H1 (cell line): ENCODE results near the gene CLEC2D. TPM values are rescaled to one million over a fixed set of nuclear protein-coding genes. Genes with fewer than 3 reads are reported as not detected.

Source experiments
- CTCF ChIA-PET: fragments of 300-600 bp; sonication (Branson Sonifier 250); formaldehyde crosslinking; loops from one replicate; lab custom pipeline; 2021; ENCODE audit not compliant: partially characterized antibody; lab: Charles Lee
- POLR2A ChIA-PET: fragments of 300-600 bp; sonication (Branson Sonifier 250); formaldehyde crosslinking; loops from one replicate; lab custom pipeline; 2021; ENCODE audit warnings: inconsistent platforms; ENCODE audit not compliant: partially characterized antibody; lab: Charles Lee
- DNase-seq, 2 experiments: peaks; one replicate each; pipeline versions ENCODE4 v3.0.0 to v3.0.0-alpha.2; 2010 to 2022; ENCODE audit warnings: low spot score in 2 of 2, low read depth in 1 of 2, mixed read lengths in 1 of 2
- FAIRE-seq: peaks from 2 replicates; lab custom pipeline; 2011; peaks lifted over from hg19 to GRCh38; lab: Jason Lieb, UNC
- H2AFZ ChIP-seq: 2 replicates; pipeline ENCODE4 v1.8.1; 2012; ENCODE audit warnings: low read length, inconsistent platforms
- H2AK5ac ChIP-seq: 2 replicates; pipeline ENCODE4 v1.6.1; 2013; ENCODE audit warnings: low read depth, low read length
- H2BK120ac ChIP-seq: replicated peaks from 2 replicates; pipeline ENCODE3; 2013; ENCODE audit warnings: low read depth, low read length, inconsistent platforms
- H2BK12ac ChIP-seq: 2 replicates; pipeline ENCODE4 v1.6.1; 2013; ENCODE audit warnings: low read depth, low read length
- H2BK15ac ChIP-seq: 2 replicates; pipeline ENCODE4 v1.6.1; 2013; ENCODE audit warnings: low read length
- H2BK20ac ChIP-seq: 2 replicates; pipeline ENCODE4 v1.6.1; 2013; ENCODE audit warnings: low read length
- H2BK5ac ChIP-seq: 2 replicates; pipeline ENCODE4 v1.6.1; 2013; ENCODE audit warnings: low read depth, low read length
- H3K14ac ChIP-seq: 2 replicates; pipeline ENCODE4 v1.6.1; 2013; ENCODE audit warnings: inconsistent platforms; ENCODE audit not compliant: insufficient read length
- H3K18ac ChIP-seq: 2 replicates; pipeline ENCODE4 v1.6.1; 2013; ENCODE audit warnings: low read length; ENCODE audit errors: extremely low read depth
- H3K23ac ChIP-seq: 2 replicates; pipeline ENCODE4 v1.6.1; 2013; ENCODE audit warnings: inconsistent platforms; ENCODE audit not compliant: insufficient read length
- H3K23me2 ChIP-seq: 2 replicates; pipeline ENCODE4 v1.6.1; 2013; ENCODE audit warnings: low read depth, low read length
- H3K27ac ChIP-seq: 2 replicates; pipeline ENCODE4 v1.6.1; 2011; ENCODE audit warnings: low read depth, low read length, inconsistent platforms
- H3K27me3 ChIP-seq, 4 experiments: replicated peaks in 1 of 4; 1 replicate in 1 of 4; 2 replicates in 3 of 4; pipeline versions ENCODE4 v1.6.1 to v1.8.1; 2011 to 2013; ENCODE audit warnings: low read length in 3 of 4, mild to moderate bottlenecking in 3 of 4, inconsistent platforms in 2 of 4, mixed read lengths in 2 of 4, moderate library complexity in 1 of 4; ENCODE audit not compliant: control insufficient read depth in 3 of 4, insufficient read depth in 3 of 4; ENCODE audit errors: extremely low read depth in 1 of 4
- H3K36me3 ChIP-seq, 4 experiments: 2 replicates each; pipeline versions ENCODE4 v1.6.1 to v1.8.1; 2011 to 2013; ENCODE audit warnings: mild to moderate bottlenecking in 4 of 4, low read length in 3 of 4, moderate library complexity in 2 of 4, control low read depth in 1 of 4, inconsistent platforms in 1 of 4; ENCODE audit not compliant: insufficient read depth in 4 of 4, control insufficient read depth in 2 of 4
- H3K4ac ChIP-seq: replicated peaks from 2 replicates; pipeline ENCODE3; 2013; ENCODE audit warnings: low read length, low read depth, mixed read lengths, inconsistent platforms; ENCODE audit not compliant: insufficient read length
- H3K4me1 ChIP-seq, 4 experiments: replicated peaks in 1 of 4; 1 replicate in 1 of 4; 2 replicates in 3 of 4; pipeline versions ENCODE4 v1.6.1 to v1.8.1; 2011 to 2013; ENCODE audit warnings: low read length in 3 of 4, inconsistent platforms in 2 of 4, mixed read lengths in 1 of 4; ENCODE audit not compliant: insufficient read depth in 4 of 4, control insufficient read depth in 3 of 4
- H3K4me2 ChIP-seq, 2 experiments: 2 replicates each; pipeline versions ENCODE4 v1.6.1 to v1.8.1; 2011 to 2013; ENCODE audit warnings: low read depth in 2 of 2, low read length in 2 of 2, control low read depth in 1 of 2, inconsistent platforms in 1 of 2, mild to moderate bottlenecking in 1 of 2; ENCODE audit not compliant: insufficient read depth in 1 of 2
- H3K4me3 ChIP-seq, 4 experiments: fragments of 200-600, 300-600 bp in 1 of 4; sonication (generic), shearing (Covaris generic), sonication (Bioruptor Twin) in 1 of 4; 2 replicates each; pipeline versions ENCODE4 v1.5.1 to v1.8.1; 2011 to 2016; ENCODE audit warnings: low read length in 4 of 4, low read depth in 3 of 4, control low read depth in 2 of 4, inconsistent platforms in 2 of 4, mild to moderate bottlenecking in 2 of 4, mixed read lengths in 1 of 4, moderate library complexity in 1 of 4; ENCODE audit not compliant: insufficient read depth in 2 of 4; ENCODE audit errors: extremely low read depth in 1 of 4
- H3K56ac ChIP-seq: replicated peaks from 2 replicates; pipeline ENCODE3; 2013; ENCODE audit warnings: low read depth, mild to moderate bottlenecking, mixed read lengths, low read length, inconsistent platforms; ENCODE audit not compliant: insufficient read length
- H3K79me1 ChIP-seq: 2 replicates; pipeline ENCODE4 v1.6.1; 2013; ENCODE audit warnings: low read depth, low read length, control low read depth
- H3K79me2 ChIP-seq, 2 experiments: 2 replicates each; pipeline versions ENCODE4 v1.6.1 to v1.8.1; 2012 to 2013; ENCODE audit warnings: low read length in 2 of 2, mild to moderate bottlenecking in 2 of 2, inconsistent platforms in 1 of 2; ENCODE audit not compliant: insufficient read depth in 2 of 2, control insufficient read depth in 1 of 2
- H3K9ac ChIP-seq, 4 experiments: replicated peaks in 1 of 4; 1 replicate in 1 of 4; 2 replicates in 3 of 4; pipeline versions ENCODE4 v1.6.1 to v1.8.1; 2011 to 2013; ENCODE audit warnings: low read depth in 3 of 4, low read length in 3 of 4, control low read depth in 2 of 4, mild to moderate bottlenecking in 2 of 4, moderate library complexity in 2 of 4, inconsistent platforms in 1 of 4; ENCODE audit errors: extremely low read depth in 1 of 4
- H3K9me3 ChIP-seq, 2 experiments: 2 replicates each; pipeline versions ENCODE4 v1.6.1 to v1.8.1; 2012 to 2013; ENCODE audit warnings: mild to moderate bottlenecking in 2 of 2, moderate library complexity in 2 of 2, control low read depth in 1 of 2, inconsistent platforms in 1 of 2, low read depth in 1 of 2, low read length in 1 of 2, mixed read lengths in 1 of 2; ENCODE audit not compliant: insufficient read depth in 2 of 2
- H4K20me1 ChIP-seq, 2 experiments: replicated peaks in 1 of 2; 2 replicates each; pipeline versions ENCODE3 to v1.8.1; 2011 to 2013; ENCODE audit warnings: inconsistent platforms in 2 of 2, low read length in 2 of 2, mild to moderate bottlenecking in 1 of 2; ENCODE audit not compliant: insufficient read depth in 2 of 2, control insufficient read depth in 1 of 2
- H4K5ac ChIP-seq: 2 replicates; pipeline ENCODE4 v1.6.1; 2013; ENCODE audit warnings: low read length, low read depth, mixed read lengths, inconsistent platforms; ENCODE audit not compliant: insufficient read length
- H4K8ac ChIP-seq: 2 replicates; pipeline ENCODE4 v1.8.0; 2013; ENCODE audit warnings: mild to moderate bottlenecking, moderate library complexity, low read length, inconsistent platforms; ENCODE audit not compliant: insufficient read depth; ENCODE audit errors: extremely low read depth
- H4K91ac ChIP-seq: replicated peaks from 2 replicates; pipeline ENCODE3; 2013; ENCODE audit warnings: low read length, mixed read lengths, inconsistent platforms; ENCODE audit not compliant: insufficient read length
- ATF2 ChIP-seq: IDR thresholded peaks from 2 replicates; pipeline ENCODE4 v1.6.1; 2012; ENCODE audit warnings: low read length, inconsistent platforms
- CBX5 ChIP-seq: fragments of 300-800, 300-1000 bp; sonication (generic); IDR thresholded peaks from 2 replicates; pipeline ENCODE4 v1.7.1; 2016; ENCODE audit warnings: antibody characterized with exemption, low read length, low read depth
- CREB1 ChIP-seq: IDR thresholded peaks from 2 replicates; pipeline ENCODE4 v1.6.1; 2012; ENCODE audit warnings: inconsistent platforms
- EZH2 ChIP-seq: fragments of 200-600 bp; sonication (generic); IDR thresholded peaks from 2 replicates; pipeline ENCODE4 v1.7.1; 2012; ENCODE audit warnings: low read depth, mild to moderate bottlenecking, moderate library complexity, low read length, inconsistent platforms; ENCODE audit not compliant: severe bottlenecking
- FOSL1 ChIP-seq: IDR thresholded peaks from 2 replicates; pipeline ENCODE4 v1.6.1; 2011; ENCODE audit warnings: mild to moderate bottlenecking, low read depth, low read length, moderate library complexity; ENCODE audit not compliant: insufficient read depth
- HDAC2 ChIP-seq, 2 experiments: fragments of 300-600 bp in 1 of 2; sonication (generic) in 1 of 2; IDR thresholded peaks; 2 replicates each; pipeline ENCODE4 v1.6.1; 2011 to 2012; ENCODE audit warnings: low read depth in 2 of 2, low read length in 2 of 2, mild to moderate bottlenecking in 2 of 2, moderate library complexity in 2 of 2, borderline replicate concordance in 1 of 2, inconsistent platforms in 1 of 2
- HDAC6 ChIP-seq: IDR thresholded peaks from one replicate; pipeline ENCODE4 v1.7.1; 2012; ENCODE audit warnings: low read depth, mild to moderate bottlenecking, inconsistent platforms, low read length, moderate library complexity
- KDM1A ChIP-seq: fragments of 200-600, 300-600 bp; sonication (generic); IDR thresholded peaks from 2 replicates; pipeline ENCODE4 v1.7.1; 2016; ENCODE audit warnings: mild to moderate bottlenecking, low read length, borderline replicate concordance
- KDM4A ChIP-seq: IDR thresholded peaks from one replicate; pipeline ENCODE4 v1.7.1; 2012; ENCODE audit warnings: low read depth, mild to moderate bottlenecking, moderate library complexity, low read length, inconsistent platforms; ENCODE audit not compliant: severe bottlenecking
- MAFK ChIP-seq: IDR thresholded peaks from 2 replicates; pipeline ENCODE4 v1.6.1; 2012; ENCODE audit warnings: low read depth, mild to moderate bottlenecking, improper control_type of control experiment, low read length
- SP4 ChIP-seq: IDR thresholded peaks from 2 replicates; pipeline ENCODE4 v1.6.1; 2012; ENCODE audit warnings: low read length, inconsistent platforms
- ZNF274 ChIP-seq: IDR thresholded peaks from 2 replicates; pipeline ENCODE4 v1.7.0; 2012; ENCODE audit warnings: low read length, borderline replicate concordance; ENCODE audit errors: extremely low read depth
- WGBS, 2 experiments: shearing (Covaris generic) in 1 of 2; methylation state at CpG; one replicate each; pipeline versions ENCODE4 v1.1.6 to v1.1.7; 2013 to 2015; ENCODE audit warnings: low lambda C conversion rate in 2 of 2, mixed read lengths in 2 of 2, inconsistent platforms in 1 of 2, low coverage in 1 of 2, missing lambda C conversion rate in 1 of 2; ENCODE audit not compliant: insufficient replicate concordance in 2 of 2, insufficient coverage in 1 of 2, insufficient read length in 1 of 2; ENCODE audit errors: extremely low coverage in 1 of 2, missing lambda C conversion rate in 1 of 2; 5-methylcytosine and 5-hydroxymethylcytosine counted together
- polyA plus RNA-seq, 7 experiments: library from polyadenylated mRNA; depleted of rRNA in 3 of 7; stranded (reverse) in 5 of 7; unstranded in 2 of 7; fragments of >200 nt in 5 of 7; fragments of 200-250 nt in 2 of 7; gene quantifications; 1 replicate in 5 of 7; 2 replicates in 1 of 7; 4 replicates in 1 of 7; pipeline versions ENCODE4 v1.2.1 to v1.2.3, GENCODE V29; 2011 to 2013; ENCODE audit warnings: missing spikeins in 2 of 7, mixed read lengths in 2 of 7
- total RNA-seq: library from RNA; stranded (reverse); fragmentation: NEBNext Ultra II Directional; extraction: Animal tissue kit (Norgen Biotek cat#: 25700); gene quantifications from 2 replicates; pipeline ENCODE4 v1.2.1, GENCODE V29; 2021

Gene CLEC2D
- total and polyA plus RNA-seq, 2 of the 8 experiments (the other 6 are each of a cell fraction or from before 2014, with no cell fraction given): 4.2 to 6.2 TPM

GRCh38 chr12:9640024-9640423 lies 29.5 kb upstream of the CLEC2D start:
- H3K27me3 ChIP-seq: no peaks in the 10 kb centered on the region
- no peak overlapping the region for H4K5ac ChIP-seq
- no peak overlapping the region for H2AK5ac ChIP-seq
- no peaks in the 10 kb centered on the region for H3K4me1 ChIP-seq
- H3K9me3 ChIP-seq: peaks cover 12% of the 10 kb centered on the region in 2 experiments; a peak in 2 of 4 replicates
- H3K79me1 ChIP-seq: no peaks in the 10 kb centered on the region
- no peak overlapping the region for H2BK120ac ChIP-seq
- DNase-seq (no peak), FAIRE-seq (no peak)
- no peak overlapping the region for H2BK15ac ChIP-seq
- 83% methylated on average over 2 of the region's 2 CpGs; no CpG with 5 or more reads in 1 of the 2 experiments for WGBS, 2 experiments
- ChIA-PET POLR2A (interaction anchor here (2.0 kb wide), 1 partner anchor 7 kb away, joined by 9 read pairs; no protein-coding TSS in a partner anchor), CTCF (interaction anchor here (1.4 kb wide), 1 partner anchor 68 kb away, joined by 4 read pairs; no protein-coding TSS in a partner anchor)
- H3K36me3 ChIP-seq: peaks cover 0 to 2% (median 0%) of the 10 kb centered on the region in 4 experiments; a peak in 1 of 8 replicates
- H3K18ac ChIP-seq: no peak overlapping the region
- no peak overlapping the region for H4K8ac ChIP-seq
- no peak overlapping the region for H3K4me2 ChIP-seq
- H3K23me2 ChIP-seq: no peaks in the 10 kb centered on the region; the same call in 1 of the 2 replicates
- no peak overlapping the region for H3K14ac ChIP-seq
- no peak overlapping the region for H2BK5ac ChIP-seq
- H3K56ac ChIP-seq: no peak overlapping the region
- no peaks in the 10 kb centered on the region for H4K20me1 ChIP-seq
- H4K91ac ChIP-seq: no peak overlapping the region
- H3K27ac ChIP-seq: no peak overlapping the region
- no peak overlapping the region for H3K4me3 ChIP-seq
- no peak overlapping the region for H2BK12ac ChIP-seq
- no peaks in the 10 kb centered on the region for H3K79me2 ChIP-seq
- H3K9ac ChIP-seq: no peak overlapping the region
- no peak overlapping the region for H3K23ac ChIP-seq
- H3K4ac ChIP-seq: no peak overlapping the region
- H2AFZ ChIP-seq: no peak overlapping the region
- H2BK20ac ChIP-seq: no peak overlapping the region
- TF ChIP-seq MAFK (no peak), FOSL1 (no peak), HDAC2 (IDR thresholded peaks at IDR 0.05; ENCODE audit: borderline replicate concordance in 1 of 2, low read depth in 2 of 2, low read length in 2 of 2) (no peak), HDAC6 (no peak), SP4 (no peak), ZNF274 (no peak), CBX5 (no peak), KDM1A (no peak), ATF2 (no peak), CREB1 (no peak), KDM4A (no peak), EZH2 (no peak)
